ENCODE data around the gene EXOC7.

Gene EXOC7

DNA sequence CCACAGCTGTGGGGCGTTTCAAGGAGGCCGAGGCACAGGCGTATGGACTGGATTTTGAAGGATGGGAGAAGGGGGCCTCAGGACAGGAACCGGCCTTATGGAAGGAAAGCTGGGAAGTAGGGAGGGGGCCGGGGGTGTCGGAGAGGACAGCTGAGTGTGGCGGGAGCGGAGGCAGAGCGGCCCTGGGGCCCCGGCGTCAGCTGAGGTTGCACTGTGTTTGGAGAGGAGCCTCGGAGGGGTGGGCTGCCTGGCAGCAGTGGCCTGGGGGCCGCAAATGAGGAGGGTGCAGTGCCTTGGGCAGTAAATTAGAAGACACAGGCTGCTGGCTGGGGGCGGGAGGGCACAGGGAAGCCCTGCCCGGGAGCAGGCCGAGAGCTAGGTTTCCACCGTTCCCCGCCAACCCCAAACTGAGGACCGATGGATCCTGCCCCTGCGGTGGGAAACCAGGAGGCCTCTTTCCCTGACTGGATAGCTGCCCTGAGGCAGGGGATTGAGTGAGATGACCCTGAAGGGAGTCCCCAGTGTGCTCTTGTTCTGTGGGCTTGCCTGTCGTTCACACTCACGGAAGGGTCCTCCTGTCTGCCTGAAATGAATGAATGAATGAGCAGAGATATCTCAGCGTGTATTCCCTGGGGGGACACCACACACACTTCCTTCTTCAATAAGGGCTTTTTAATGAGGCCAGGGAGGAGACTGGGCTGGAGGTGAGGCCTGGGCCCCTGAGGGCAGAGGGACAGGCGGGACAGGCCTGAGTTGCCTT is 19.0 kb upstream of the EXOC7 start:
- no peak for DNase-seq (ENCODE audit: low spot score)

GRCh38 chr17:76121932-76122430 is 18.4 kb upstream of the EXOC7 start:
- no peak for DNase-seq (ENCODE audit: low spot score)

- no peak for DNase-seq (ENCODE audit: low spot score)
Observed at GRCh38 chr17:76120658-76121008, 17.0 kb upstream of the EXOC7 start.

DNA sequence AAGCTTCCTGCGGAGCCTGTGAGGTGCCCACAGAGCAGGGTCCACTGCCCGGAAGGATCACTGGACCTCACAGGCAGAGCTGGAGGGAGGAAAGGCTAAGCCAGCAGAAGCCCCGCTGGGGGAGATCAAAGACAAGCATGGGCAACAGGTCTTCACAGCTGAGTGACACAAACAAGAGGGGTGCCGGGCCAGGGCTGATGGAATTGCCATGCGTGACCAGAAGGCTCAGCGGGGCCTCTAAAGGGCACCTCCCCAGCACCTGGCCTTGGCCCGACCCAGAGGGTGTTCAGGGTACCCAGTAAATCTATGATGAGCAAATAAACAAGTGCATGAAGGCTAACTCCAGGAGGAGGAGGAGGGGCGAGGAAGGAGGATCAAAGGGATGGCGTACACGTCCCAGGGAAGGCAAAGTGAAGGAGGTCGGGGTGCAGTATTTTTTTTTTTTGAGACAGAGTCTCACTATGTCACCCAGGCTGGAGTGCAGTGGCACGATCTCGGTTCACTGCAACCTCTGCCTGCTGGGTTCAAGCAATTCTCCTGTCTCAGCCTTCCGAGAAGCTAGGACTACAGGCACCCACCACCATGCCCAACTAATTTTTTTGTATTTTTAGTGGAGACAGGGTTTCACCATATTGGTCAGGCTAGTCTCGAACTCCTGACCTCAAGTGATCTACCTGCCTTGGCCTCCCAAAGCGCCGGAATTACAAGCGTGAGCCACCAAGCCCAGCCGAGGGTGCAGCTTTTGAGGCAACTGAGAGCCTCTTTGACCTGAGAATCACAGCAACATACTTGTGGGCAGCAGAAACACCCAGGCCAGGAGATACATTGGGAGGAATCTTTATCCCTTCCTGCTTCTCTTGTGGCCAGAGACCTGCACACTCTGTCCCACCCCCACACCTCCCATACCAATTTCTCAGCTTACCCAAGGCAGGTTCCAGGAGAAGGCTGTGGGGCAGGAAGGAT is 16.1 kb upstream of the EXOC7 start:
- DNase-seq (ENCODE audit: low spot score) = no peak

GRCh38 chr17:76115138-76115754 is 11.7 kb upstream of the EXOC7 start:
- no peak for DNase-seq (ENCODE audit: low spot score)

DNA sequence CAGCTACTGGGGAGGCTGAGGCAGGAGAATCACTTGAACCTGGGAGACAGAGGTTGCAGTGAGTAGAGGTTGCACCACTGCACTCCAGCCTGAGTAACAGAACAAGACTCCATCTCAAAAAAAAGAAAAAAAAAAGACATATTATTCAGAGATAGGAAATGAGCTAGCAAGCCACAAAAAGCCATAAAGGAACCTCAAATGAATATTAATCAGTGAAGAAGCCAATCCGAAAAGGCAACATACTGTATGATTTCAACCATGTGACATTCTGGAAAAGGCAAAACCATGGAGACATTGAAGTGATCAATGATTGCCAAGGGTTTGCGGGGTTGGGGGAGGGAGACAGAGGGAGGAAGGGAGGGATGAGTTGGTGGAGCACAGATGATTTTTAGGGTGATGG is 8.4 kb upstream of the EXOC7 start:
- DNase-seq (ENCODE audit: low spot score) = no peak

GRCh38 chr17:76107509-76107908 is 3.9 kb upstream of the EXOC7 start:
- no peak for DNase-seq (ENCODE audit: low spot score)

DNA sequence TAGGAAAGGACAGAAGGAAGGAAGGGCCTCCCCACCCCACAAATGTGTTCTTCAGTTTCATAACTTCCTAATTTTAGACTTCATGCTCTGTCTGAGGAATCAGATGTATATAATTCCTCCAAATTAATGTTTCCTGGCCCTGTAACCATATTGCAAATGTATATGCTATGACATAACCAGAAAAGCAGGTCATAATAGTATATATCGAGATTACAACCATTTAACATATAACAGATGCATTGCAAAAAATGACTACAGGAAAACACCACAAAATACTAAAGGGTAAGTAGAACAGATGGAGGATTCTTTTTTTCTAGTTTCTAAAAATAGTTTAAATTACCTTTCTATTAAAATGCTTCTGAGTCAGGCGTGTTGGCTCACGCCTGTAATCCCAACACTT is 3.1 kb upstream of the EXOC7 start:
- DNase-seq (ENCODE audit: low spot score) = peak; percentile 28

- DNase-seq (ENCODE audit: low spot score) = no peak
Observed at GRCh38 chr17:76104896-76105231, 1.3 kb upstream of the EXOC7 start.

DNA sequence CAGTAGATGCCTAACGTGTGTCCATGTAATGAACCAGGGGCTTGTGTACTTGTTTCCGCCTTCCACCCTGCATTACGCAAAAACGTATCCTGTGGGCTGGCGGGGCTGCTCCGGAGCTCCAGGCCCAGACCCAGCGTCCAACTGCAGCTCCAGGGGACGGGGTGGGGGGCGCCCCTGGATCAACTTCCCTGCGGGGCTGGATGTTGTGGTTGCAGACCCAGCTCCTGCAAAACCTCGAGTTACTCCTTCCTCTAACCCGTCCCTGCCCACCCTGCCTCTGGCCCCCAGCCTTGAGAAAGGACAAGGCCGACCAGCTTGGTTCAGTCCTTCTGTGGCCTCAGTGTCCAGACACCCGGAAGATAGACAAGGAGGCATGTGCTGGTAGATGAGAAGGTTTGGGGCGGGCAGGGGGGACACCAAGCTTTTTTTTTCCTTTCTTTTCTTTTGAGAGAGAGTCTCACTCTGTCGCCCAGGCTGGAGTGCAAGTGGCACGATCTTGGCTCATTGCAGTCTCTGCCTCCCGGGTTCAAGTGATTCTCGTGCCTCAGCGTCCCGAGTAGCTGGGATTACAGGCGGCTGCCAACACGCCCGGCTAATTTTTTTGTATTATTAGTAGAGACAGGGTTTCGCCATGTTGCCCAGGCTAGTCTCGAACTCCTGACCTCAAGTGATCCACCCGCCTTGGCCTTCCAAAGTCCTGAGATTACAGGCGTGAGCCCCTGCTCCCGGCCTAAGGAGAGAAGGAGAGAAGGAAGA is 731 bp upstream of the EXOC7 start:
- no peak for DNase-seq (ENCODE audit: low spot score)

DNA sequence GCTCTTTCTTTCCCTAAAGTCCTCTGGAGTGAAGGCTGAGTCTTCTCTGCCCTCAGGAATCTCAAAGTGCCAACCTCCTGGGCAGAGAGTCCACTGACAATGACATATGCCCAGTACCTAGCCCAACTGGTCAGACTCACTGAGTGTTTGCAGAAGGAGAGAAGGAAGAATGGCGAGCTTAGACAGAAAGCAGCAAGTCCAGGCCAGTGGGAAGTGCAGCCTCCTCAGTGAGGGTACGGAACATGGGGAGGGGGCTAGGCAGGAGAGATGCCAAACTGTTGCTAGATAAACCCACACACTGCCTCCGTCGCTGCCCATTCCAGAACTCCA is 678 bp downstream of the EXOC7 start:
- DNase-seq (ENCODE audit: low spot score) = no peak

DNA sequence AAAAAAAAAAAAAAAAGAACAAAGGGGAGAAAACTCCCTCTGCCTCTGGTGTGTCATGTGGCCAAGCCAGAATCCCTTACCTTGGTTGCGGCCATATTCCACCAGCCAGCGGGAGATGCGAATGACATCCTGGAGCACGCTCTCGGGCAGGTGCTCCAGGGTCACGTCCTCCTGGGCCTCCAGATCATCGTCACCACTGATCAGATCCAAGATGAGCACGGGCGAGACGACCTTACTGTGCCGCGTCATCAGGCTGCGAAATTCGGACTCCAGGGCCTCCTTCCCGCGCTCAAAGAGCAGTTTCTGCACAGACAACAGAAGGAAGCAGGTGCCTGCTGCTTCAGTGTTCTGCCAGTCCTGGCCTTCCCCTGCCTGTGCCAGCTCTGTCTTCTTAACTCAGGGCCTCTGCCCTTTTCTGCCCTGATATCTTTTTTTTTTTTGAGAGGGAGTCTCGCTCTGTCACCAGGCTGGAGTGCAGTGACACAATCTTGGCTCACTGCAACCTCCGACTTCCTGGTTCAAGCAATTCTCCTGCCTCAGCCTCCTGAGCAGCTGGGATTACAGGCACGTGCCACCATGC is 5.8 kb downstream of the EXOC7 start:
- DNase-seq (ENCODE audit: low spot score) = no peak

DNA sequence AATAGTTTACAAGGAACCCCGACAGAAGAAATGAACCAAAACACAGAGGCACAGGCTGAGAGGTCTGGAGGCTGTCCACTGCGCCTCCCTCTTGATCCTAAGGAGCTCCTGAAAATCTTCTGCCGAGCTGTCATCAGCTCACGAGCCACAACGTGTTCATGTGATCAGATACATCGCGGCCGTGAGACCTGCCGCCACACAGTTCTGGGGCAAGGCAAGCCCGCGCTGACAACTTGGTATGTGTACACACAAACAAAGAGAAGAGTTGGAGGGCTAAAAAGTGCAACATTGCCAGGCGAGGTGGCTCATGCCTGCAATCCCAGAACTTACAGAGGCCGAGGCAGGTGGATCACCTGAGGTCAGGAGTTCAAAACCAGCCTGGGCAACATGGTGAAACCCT is 7.6 kb downstream of the EXOC7 start:
- no peak for DNase-seq (ENCODE audit: low spot score)

- no peak for DNase-seq (ENCODE audit: low spot score)
Observed at GRCh38 chr17:76094046-76094445, 9.5 kb downstream of the EXOC7 start.

GRCh38 chr17:76092526-76093413 is 10.8 kb downstream of the EXOC7 start:
- DNase-seq (ENCODE audit: low spot score) = no peak

- no peak for DNase-seq (ENCODE audit: low spot score)
Observed at GRCh38 chr17:76091526-76092286, 11.9 kb downstream of the EXOC7 start.

DNA sequence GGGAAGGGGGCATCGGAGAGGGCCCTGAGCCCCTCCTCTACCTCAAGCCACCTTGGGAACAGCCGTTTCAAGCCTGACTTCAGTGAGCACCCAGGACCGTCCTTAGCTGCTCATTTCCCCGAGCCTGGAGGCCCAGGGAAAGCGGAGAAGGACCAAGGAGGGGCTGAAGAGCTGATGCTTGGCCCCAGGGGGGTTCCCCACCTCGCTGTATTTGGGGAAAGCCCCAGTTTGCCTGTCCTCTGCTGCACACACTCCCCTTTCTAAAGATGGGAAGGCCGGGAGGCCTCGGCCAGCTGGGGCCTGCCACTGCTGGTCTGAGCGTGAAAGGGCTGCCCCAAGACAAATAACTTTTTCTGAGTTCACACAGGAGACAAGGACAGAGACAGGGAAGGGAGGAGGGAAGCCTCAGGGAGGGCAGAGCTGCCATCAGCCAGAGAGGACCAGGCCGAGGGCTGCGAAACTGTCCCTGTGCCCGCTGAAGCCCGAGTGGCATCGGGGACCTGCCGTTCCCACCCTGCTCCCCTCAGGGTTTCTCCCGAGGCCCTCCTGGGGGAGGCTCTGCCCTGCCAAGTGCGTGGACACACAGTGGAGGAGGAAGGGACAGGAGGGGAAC is 13.0 kb downstream of the EXOC7 start:
- DNase-seq (ENCODE audit: low spot score) = no peak

DNA sequence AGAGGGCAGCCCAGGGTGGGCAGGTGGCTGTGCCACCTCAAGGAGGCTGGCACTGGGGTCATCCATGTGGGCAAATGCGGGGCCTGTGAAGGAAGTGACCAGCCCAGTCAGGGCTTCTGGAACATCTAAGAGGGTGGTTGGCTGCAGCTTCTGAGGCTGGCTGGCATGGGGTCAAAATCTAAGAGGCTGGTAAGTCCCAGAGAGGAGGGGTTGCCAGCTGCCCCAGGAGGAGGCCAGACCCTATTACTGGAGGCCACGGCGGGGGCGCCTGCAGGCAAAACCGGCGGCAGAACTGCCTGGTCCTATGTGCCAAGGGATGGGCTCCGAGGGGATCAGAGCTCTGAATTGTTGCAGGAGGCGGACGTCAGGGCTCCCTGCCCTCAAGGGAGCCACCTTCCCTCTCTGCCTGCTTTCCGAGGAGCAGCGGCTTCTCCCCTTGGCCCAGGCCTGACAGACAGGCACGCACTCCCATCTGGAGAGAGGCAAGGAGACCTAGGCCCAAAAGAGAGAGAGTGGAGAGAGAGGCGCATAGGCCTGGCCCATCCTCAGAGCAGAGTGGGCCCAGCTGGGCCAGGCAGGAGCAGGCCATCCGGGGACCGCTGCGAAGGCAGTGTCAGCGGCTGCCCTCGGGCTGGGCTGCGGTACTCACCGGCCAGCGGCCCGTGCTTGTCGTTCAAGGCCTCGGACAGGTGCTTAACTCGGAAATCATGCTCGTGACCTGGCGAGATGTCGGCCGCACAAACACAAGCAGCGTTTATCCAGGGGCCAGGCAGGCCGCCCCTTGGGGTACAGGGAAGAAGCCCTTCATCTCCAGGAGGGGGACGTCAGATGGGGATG is 13.7 kb downstream of the EXOC7 start:
- no peak for DNase-seq (ENCODE audit: low spot score)

All from cerebellar cortex (tissue), 1 donor.